ENCODE data around the gene DBT. TPM values are rescaled to one million over a fixed set of nuclear protein-coding genes. Genes with fewer than 3 reads are reported as not detected.

DBT gene
- polyA plus RNA-seq, 1 donor from 2014 or later = 9.0 TPM

GRCh38 chr1:100253552-100253951 is 3.9 kb upstream of the DBT start:
- Histone ChIP-seq H3K27me3 (ENCODE audit: insufficient read depth, low read depth, low read length) (no peaks in the 10 kb centered on the region), H3K27ac (ENCODE audit: low read length) (no peak overlapping the region), H3K36me3 (ENCODE audit: insufficient read depth, low read length) (no peaks in the 10 kb centered on the region), H3K9me3 (ENCODE audit: low read length) (no peaks in the 10 kb centered on the region), H2AFZ (ENCODE audit: low read depth, low read length) (no peak overlapping the region), H3K9ac (ENCODE audit: low read length) (no peak overlapping the region), H3F3A (ENCODE audit: insufficient read depth, low read length, poor library complexity, severe bottlenecking) (no peaks in the 10 kb centered on the region), H3K79me2 (replicated peaks; ENCODE audit: insufficient read depth, low read length) (peaks cover 4% of the 10 kb centered on the region), H4K20me1 (ENCODE audit: insufficient read depth) (no peaks in the 10 kb centered on the region), H3K4me2 (ENCODE audit: low read length) (no peak overlapping the region), H3K9me2 (ENCODE audit: insufficient read depth, low read length) (no peaks in the 10 kb centered on the region), H3K4me3 (ENCODE audit: low read length) (no peak overlapping the region)
- no peak for TF ChIP-seq TAF1 (IDR thresholded peaks at IDR 0.05; ENCODE audit: low read depth)
- TF ChIP-seq CTCF (IDR thresholded peaks at IDR 0.05; ENCODE audit: poor library complexity, severe bottlenecking) = no peak
- TF ChIP-seq REST (IDR thresholded peaks at IDR 0.05; ENCODE audit: borderline replicate concordance) = no peak
- TF ChIP-seq POLR2AphosphoS5 (IDR thresholded peaks at IDR 0.05) = no peak
- TF ChIP-seq EP300 (conservative IDR thresholded peaks at IDR 0.05; ENCODE audit: poor library complexity, severe bottlenecking) = no peak
- TF ChIP-seq SMC3 (conservative IDR thresholded peaks at IDR 0.05; ENCODE audit: poor library complexity) = no peak
- no peak for TF ChIP-seq MXI1 (conservative IDR thresholded peaks at IDR 0.05; ENCODE audit: poor library complexity, severe bottlenecking)
- no peak for TF ChIP-seq EZH2 (IDR thresholded peaks at IDR 0.05; ENCODE audit: borderline replicate concordance, insufficient read depth, low read length, poor library complexity, severe bottlenecking)
- no peak for TF ChIP-seq RAD21 (conservative IDR thresholded peaks at IDR 0.05)

GRCh38 chr1:100252901-100253300 is 3.3 kb upstream of the DBT start:
- Histone ChIP-seq H3K27me3 (ENCODE audit: insufficient read depth, low read depth, low read length) (no peaks in the 10 kb centered on the region), H3F3A (ENCODE audit: insufficient read depth, low read length, poor library complexity, severe bottlenecking) (no peaks in the 10 kb centered on the region), H3K27ac (ENCODE audit: low read length) (no peak overlapping the region), H4K20me1 (ENCODE audit: insufficient read depth) (no peaks in the 10 kb centered on the region), H3K79me2 (replicated peaks; ENCODE audit: insufficient read depth, low read length) (peaks cover 9% of the 10 kb centered on the region), H2AFZ (ENCODE audit: low read depth, low read length) (no peak overlapping the region), H3K9me3 (ENCODE audit: low read length) (no peaks in the 10 kb centered on the region), H3K36me3 (ENCODE audit: insufficient read depth, low read length) (no peaks in the 10 kb centered on the region), H3K9me2 (ENCODE audit: insufficient read depth, low read length) (no peaks in the 10 kb centered on the region), H3K4me2 (ENCODE audit: low read length) (no peak overlapping the region), H3K9ac (ENCODE audit: low read length) (no peak overlapping the region), H3K4me3 (ENCODE audit: low read length) (no peak overlapping the region)
- TF ChIP-seq EZH2 (IDR thresholded peaks at IDR 0.05; ENCODE audit: borderline replicate concordance, insufficient read depth, low read length, poor library complexity, severe bottlenecking) = no peak
- no peak for TF ChIP-seq POLR2AphosphoS5 (IDR thresholded peaks at IDR 0.05)
- TF ChIP-seq TAF1 (IDR thresholded peaks at IDR 0.05; ENCODE audit: low read depth) = no peak
- TF ChIP-seq RAD21 (conservative IDR thresholded peaks at IDR 0.05) = no peak
- no peak for TF ChIP-seq REST (IDR thresholded peaks at IDR 0.05; ENCODE audit: borderline replicate concordance)
- TF ChIP-seq CTCF (IDR thresholded peaks at IDR 0.05; ENCODE audit: poor library complexity, severe bottlenecking) = no peak
- TF ChIP-seq EP300 (conservative IDR thresholded peaks at IDR 0.05; ENCODE audit: poor library complexity, severe bottlenecking) = no peak
- TF ChIP-seq SMC3 (conservative IDR thresholded peaks at IDR 0.05; ENCODE audit: poor library complexity) = no peak
